Calu3 (cell line): ENCODE measurements around the gene IFT88. TPM values are rescaled to one million over a fixed set of nuclear protein-coding genes. Genes with fewer than 3 reads are reported as not detected.

ENCODE experiments used
- BruUV-seq: library from RNA; stranded (reverse); fragments of 400-500 nt; replicated peaks from 2 replicates; lab custom pipeline; 2021; lab: Mats Ljungman, UMichigan
- CTCF ChIA-PET: fragments of 300-600 bp; sonication (Branson Sonifier 250); formaldehyde crosslinking; loops from one replicate; lab custom pipeline; 2022; ENCODE audit warnings: antibody characterized with exemption; lab: Charles Lee
- DNase-seq: peaks from one replicate; pipeline ENCODE4 v3.0.0; 2022
- H3K27ac Mint-ChIP-seq: one replicate; pipeline ENCODE4 v1.8.0; 2022; ENCODE audit warnings: mixed read lengths; ENCODE audit not compliant: unreplicated experiment
- H3K27me3 Mint-ChIP-seq: one replicate; pipeline ENCODE4 v1.8.0; 2022; ENCODE audit warnings: mixed read lengths; ENCODE audit not compliant: unreplicated experiment
- H3K36me3 Mint-ChIP-seq: one replicate; pipeline ENCODE4 v1.8.0; 2022; ENCODE audit warnings: mild to moderate bottlenecking, moderate library complexity, mixed read lengths; ENCODE audit not compliant: insufficient read depth, unreplicated experiment
- H3K4me1 Mint-ChIP-seq: one replicate; pipeline ENCODE4 v1.8.0; 2022; ENCODE audit warnings: mild to moderate bottlenecking, low read depth, mixed read lengths; ENCODE audit not compliant: unreplicated experiment
- H3K4me3 Mint-ChIP-seq: one replicate; pipeline ENCODE4 v1.8.0; 2022; ENCODE audit warnings: mild to moderate bottlenecking, low read depth, moderate library complexity, mixed read lengths; ENCODE audit not compliant: unreplicated experiment
- H3K9me3 Mint-ChIP-seq: one replicate; pipeline ENCODE4 v1.8.0; 2022; ENCODE audit warnings: low read depth, mixed read lengths; ENCODE audit not compliant: unreplicated experiment
- intact Hi-C: fragments of 100-400 bp; cut with micrococcal nuclease; formaldehyde crosslinking; loops from one replicate; pipeline ENCODE4 v1.10.0; 2022; ENCODE audit not compliant: unreplicated experiment
- total RNA-seq: library from RNA; stranded (reverse); gene quantifications from 2 replicates; pipeline ENCODE4 v1.2.3, GENCODE V29; 2022
- TF ChIP-seq, protein P1 (sequence below): fragments of 200-600 bp; IDR thresholded peaks from one replicate; pipeline ENCODE4 v1.8.0; 2022; ENCODE audit warnings: antibody characterized with exemption; ENCODE audit not compliant: unreplicated experiment

Gene IFT88
- total RNA-seq, 1 experiment from 2014 or later = 13.6 TPM

GRCh38 chr13:20559659-20560356, 7.1 kb upstream of the IFT88 start:
- CTCF ChIA-PET = interaction anchor here (0.8 kb wide), 1 partner anchor 11 kb away, joined by 3 read pairs; no protein-coding TSS in a partner anchor
- no TSS peak for BruUV-seq
- Mint-ChIP-seq H3K27ac (peak overlapping the region; percentile 47), H3K9me3 (peaks cover 3% of the 10 kb centered on the region), H3K36me3 (peaks cover 4% of the 10 kb centered on the region), H3K27me3 (no peaks in the 10 kb centered on the region), H3K4me3 (peak overlapping the region; percentile 11), H3K4me1 (peaks cover 28% of the 10 kb centered on the region)
- intact Hi-C loops = no loop called here
- DNase-seq = no peak
- TF ChIP-seq, protein P1, sequence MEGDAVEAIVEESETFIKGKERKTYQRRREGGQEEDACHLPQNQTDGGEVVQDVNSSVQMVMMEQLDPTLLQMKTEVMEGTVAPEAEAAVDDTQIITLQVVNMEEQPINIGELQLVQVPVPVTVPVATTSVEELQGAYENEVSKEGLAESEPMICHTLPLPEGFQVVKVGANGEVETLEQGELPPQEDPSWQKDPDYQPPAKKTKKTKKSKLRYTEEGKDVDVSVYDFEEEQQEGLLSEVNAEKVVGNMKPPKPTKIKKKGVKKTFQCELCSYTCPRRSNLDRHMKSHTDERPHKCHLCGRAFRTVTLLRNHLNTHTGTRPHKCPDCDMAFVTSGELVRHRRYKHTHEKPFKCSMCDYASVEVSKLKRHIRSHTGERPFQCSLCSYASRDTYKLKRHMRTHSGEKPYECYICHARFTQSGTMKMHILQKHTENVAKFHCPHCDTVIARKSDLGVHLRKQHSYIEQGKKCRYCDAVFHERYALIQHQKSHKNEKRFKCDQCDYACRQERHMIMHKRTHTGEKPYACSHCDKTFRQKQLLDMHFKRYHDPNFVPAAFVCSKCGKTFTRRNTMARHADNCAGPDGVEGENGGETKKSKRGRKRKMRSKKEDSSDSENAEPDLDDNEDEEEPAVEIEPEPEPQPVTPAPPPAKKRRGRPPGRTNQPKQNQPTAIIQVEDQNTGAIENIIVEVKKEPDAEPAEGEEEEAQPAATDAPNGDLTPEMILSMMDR = no peak

- H3K27ac Mint-ChIP-seq = peak overlapping the region; percentile 6
- no peaks in the 10 kb centered on the region for H3K27me3 Mint-ChIP-seq
- intact Hi-C loops = no loop called here
- peaks cover 7% of the 10 kb centered on the region for H3K9me3 Mint-ChIP-seq
- no peak overlapping the region for H3K4me3 Mint-ChIP-seq
- H3K4me1 Mint-ChIP-seq = peaks cover 28% of the 10 kb centered on the region
- CTCF ChIA-PET = no interaction called here
- TF ChIP-seq, protein P1 = no peak
- BruUV-seq = no TSS peak
- H3K36me3 Mint-ChIP-seq = peaks cover 14% of the 10 kb centered on the region
- DNase-seq = no peak
These were observed 5.2 kb upstream of the IFT88 start for GRCh38 chr13:20561741-20562140.

DNA sequence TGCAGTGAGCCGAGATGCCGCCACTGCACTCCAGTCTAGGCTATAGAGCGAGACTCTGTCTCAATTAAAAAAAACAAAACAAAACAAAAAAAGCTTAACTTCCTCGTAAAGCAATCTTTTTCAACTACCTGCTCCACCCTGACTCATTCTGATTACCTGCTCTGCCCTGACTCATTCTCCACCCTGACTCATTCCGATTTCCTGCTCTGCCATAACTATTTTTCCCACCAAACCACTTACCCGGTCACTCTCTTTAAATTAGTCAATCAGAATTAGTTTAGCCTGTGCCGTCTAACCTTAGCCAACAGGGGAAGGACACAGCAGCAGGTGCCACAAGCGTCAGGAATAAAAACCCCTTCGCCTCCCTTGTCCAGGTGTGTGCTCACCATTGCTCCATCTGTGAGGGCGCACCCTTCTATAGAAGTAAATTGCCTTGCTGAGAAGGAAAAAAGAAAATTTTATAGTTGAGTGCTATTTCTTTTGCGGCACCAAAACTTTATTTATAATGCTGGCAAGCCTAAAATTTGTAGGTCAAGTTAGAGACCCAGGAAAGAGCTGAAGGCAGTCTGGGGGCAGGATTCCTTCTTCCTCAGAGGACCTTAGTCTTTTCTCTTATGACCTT, 1.7 kb upstream of the IFT88 start:
- no peak for DNase-seq
- CTCF ChIA-PET = no interaction called here
- TF ChIP-seq, protein P1 = no peak
- no TSS peak for BruUV-seq
- intact Hi-C loops = no loop called here
- Mint-ChIP-seq H3K4me1 (peaks cover 17% of the 10 kb centered on the region), H3K27me3 (no peaks in the 10 kb centered on the region), H3K9me3 (peaks cover 7% of the 10 kb centered on the region), H3K36me3 (peaks cover 31% of the 10 kb centered on the region), H3K27ac (peak overlapping the region; percentile 58), H3K4me3 (no peak overlapping the region)

GRCh38 chr13:20566468-20566897, 474 bp upstream of the IFT88 start:
- H3K36me3 Mint-ChIP-seq = peaks cover 31% of the 10 kb centered on the region
- TSS peak; percentile 67 for BruUV-seq
- peak overlapping the region; percentile 87 for H3K4me3 Mint-ChIP-seq
- peaks cover 6% of the 10 kb centered on the region for H3K9me3 Mint-ChIP-seq
- peak overlapping the region; percentile 93 for H3K27ac Mint-ChIP-seq
- DNase-seq = peak; percentile 15
- CTCF ChIA-PET = no interaction called here
- intact Hi-C loops = no loop called here
- TF ChIP-seq, protein P1 = no peak
- no peaks in the 10 kb centered on the region for H3K27me3 Mint-ChIP-seq
- peaks cover 6% of the 10 kb centered on the region for H3K4me1 Mint-ChIP-seq
